ENCODE results near the gene ADAMTSL3. TPM values are rescaled to one million over a fixed set of nuclear protein-coding genes. Genes with fewer than 3 reads are reported as not detected.

Gene ADAMTSL3
- total and polyA plus RNA-seq, 2 experiments from 2014 or later = 0.61 to 0.87 TPM

DNA sequence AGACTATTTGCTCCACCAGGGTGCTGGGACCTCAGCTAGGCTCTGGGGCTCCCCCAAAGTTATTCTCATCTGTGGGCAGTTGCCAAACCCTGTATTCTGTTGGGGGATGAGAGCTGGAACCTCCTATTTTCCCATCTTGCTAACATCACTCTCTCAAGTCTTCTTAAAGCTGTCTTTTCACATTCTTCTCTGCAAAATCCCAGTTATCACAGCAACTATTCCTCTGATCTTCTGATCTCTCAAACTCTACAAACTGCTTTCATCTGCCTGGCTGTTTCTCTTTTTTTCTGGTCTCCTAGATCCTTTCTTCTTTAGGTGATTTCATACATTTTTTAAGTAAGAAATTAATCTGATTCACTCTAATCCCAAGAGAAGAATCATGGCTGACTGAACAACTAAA is 10.7 kb upstream of the ADAMTSL3 start (continued):
- TF ChIP-seq, protein P1, sequence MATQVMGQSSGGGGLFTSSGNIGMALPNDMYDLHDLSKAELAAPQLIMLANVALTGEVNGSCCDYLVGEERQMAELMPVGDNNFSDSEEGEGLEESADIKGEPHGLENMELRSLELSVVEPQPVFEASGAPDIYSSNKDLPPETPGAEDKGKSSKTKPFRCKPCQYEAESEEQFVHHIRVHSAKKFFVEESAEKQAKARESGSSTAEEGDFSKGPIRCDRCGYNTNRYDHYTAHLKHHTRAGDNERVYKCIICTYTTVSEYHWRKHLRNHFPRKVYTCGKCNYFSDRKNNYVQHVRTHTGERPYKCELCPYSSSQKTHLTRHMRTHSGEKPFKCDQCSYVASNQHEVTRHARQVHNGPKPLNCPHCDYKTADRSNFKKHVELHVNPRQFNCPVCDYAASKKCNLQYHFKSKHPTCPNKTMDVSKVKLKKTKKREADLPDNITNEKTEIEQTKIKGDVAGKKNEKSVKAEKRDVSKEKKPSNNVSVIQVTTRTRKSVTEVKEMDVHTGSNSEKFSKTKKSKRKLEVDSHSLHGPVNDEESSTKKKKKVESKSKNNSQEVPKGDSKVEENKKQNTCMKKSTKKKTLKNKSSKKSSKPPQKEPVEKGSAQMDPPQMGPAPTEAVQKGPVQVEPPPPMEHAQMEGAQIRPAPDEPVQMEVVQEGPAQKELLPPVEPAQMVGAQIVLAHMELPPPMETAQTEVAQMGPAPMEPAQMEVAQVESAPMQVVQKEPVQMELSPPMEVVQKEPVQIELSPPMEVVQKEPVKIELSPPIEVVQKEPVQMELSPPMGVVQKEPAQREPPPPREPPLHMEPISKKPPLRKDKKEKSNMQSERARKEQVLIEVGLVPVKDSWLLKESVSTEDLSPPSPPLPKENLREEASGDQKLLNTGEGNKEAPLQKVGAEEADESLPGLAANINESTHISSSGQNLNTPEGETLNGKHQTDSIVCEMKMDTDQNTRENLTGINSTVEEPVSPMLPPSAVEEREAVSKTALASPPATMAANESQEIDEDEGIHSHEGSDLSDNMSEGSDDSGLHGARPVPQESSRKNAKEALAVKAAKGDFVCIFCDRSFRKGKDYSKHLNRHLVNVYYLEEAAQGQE (IDR thresholded peaks at IDR 0.05; ENCODE audit: unreplicated experiment) = no peak
- TF ChIP-seq STAT1 (IDR thresholded peaks at IDR 0.05; ENCODE audit: unreplicated experiment) (no peak), CTCF (conservative IDR thresholded peaks at IDR 0.05; ENCODE audit: low read depth in 2 of 2) (no peak)

- no peaks in the 10 kb centered on the region for H4K20me1 ChIP-seq (replicated peaks; ENCODE audit: insufficient read depth)
- no peak overlapping the region for H2AFZ ChIP-seq
- H3K4me3 ChIP-seq = no peak overlapping the region
- no peak overlapping the region for H3K4me2 ChIP-seq
- peaks cover 4% of the 10 kb centered on the region; the same call in 1 of the 3 replicates for H3K9me3 Mint-ChIP-seq
- no peak overlapping the region for H3K4me3 Mint-ChIP-seq
- H3K4me1 Mint-ChIP-seq = no peaks in the 10 kb centered on the region; the same call in 2 of the 3 replicates
- H3K27ac Mint-ChIP-seq = no peak overlapping the region
- no peaks in the 10 kb centered on the region for H3K27me3 ChIP-seq (ENCODE audit: insufficient read depth)
- no peak for DNase-seq (ENCODE audit: low spot score)
- no peaks in the 10 kb centered on the region for H3K4me1 ChIP-seq (ENCODE audit: insufficient read depth)
- H3K36me3 ChIP-seq (ENCODE audit: insufficient read depth) = no peaks in the 10 kb centered on the region
- no peaks in the 10 kb centered on the region for H3F3A ChIP-seq (replicated peaks; ENCODE audit: low read depth)
- no peaks in the 10 kb centered on the region for H3K9me2 ChIP-seq (ENCODE audit: insufficient read depth)
- H3K27ac ChIP-seq (ENCODE audit: low read depth) = no peak overlapping the region
- ATAC-seq = no peak
- H3K36me3 Mint-ChIP-seq (ENCODE audit: low read depth) = no peaks in the 10 kb centered on the region
- H3K79me2 ChIP-seq (replicated peaks; ENCODE audit: insufficient read depth) = no peaks in the 10 kb centered on the region
- no peaks in the 10 kb centered on the region for H3K27me3 Mint-ChIP-seq (ENCODE audit: insufficient read depth, low read depth, poor library complexity)
- no peak for TF ChIP-seq CTCF (conservative IDR thresholded peaks at IDR 0.05; ENCODE audit: low read depth in 2 of 2)
- no peak for TF ChIP-seq NANOG (IDR thresholded peaks at IDR 0.05; ENCODE audit: borderline replicate concordance)
- no peak for TF ChIP-seq CREB1 (CRISPR knock-in tag; IDR thresholded peaks at IDR 0.05; ENCODE audit: low read depth)
- no peak for TF ChIP-seq ETS1 (IDR thresholded peaks at IDR 0.05)
- no peak for TF ChIP-seq STAT1 (IDR thresholded peaks at IDR 0.05; ENCODE audit: unreplicated experiment)
- no peak for TF ChIP-seq EZH2 (IDR thresholded peaks at IDR 0.05; ENCODE audit: low read depth, unreplicated experiment)
- TF ChIP-seq, protein P1 (IDR thresholded peaks at IDR 0.05; ENCODE audit: unreplicated experiment) = no peak
- no peak for TF ChIP-seq ZNF114 (CRISPR knock-in tag; IDR thresholded peaks at IDR 0.05)
- no peak for TF ChIP-seq ZNF331 (CRISPR knock-in tag; IDR thresholded peaks at IDR 0.05; ENCODE audit: low read depth)
- TF ChIP-seq JUNB (IDR thresholded peaks at IDR 0.05; ENCODE audit: unreplicated experiment) = no peak
- no peak for TF ChIP-seq POLR2AphosphoS5 (IDR thresholded peaks at IDR 0.05; ENCODE audit: low read depth)
- no peak for TF ChIP-seq EZH2phosphoT487 (IDR thresholded peaks at IDR 0.05; ENCODE audit: unreplicated experiment)
Measured at GRCh38 chr15:83644439-83644838, 9.5 kb upstream of the ADAMTSL3 start.
